Stimulated activated CD8-positive, alpha-beta memory T cell treated with anti-CD3 and anti-CD28 coated beads, Interleukin-7, amount 100 ng/mL, for 48 hours (primary cell): ENCODE results near the gene SLC35F4.
"Not testable (repeated sequence)": the region's sequence is repeated elsewhere in the genome, so short reads cannot be mapped to it uniquely, and the experiment has no call there.

ENCODE experiments used
- DNase-seq, 2 donors: peaks; one replicate each; pipeline ENCODE4 v3.0.0-alpha.2; 2020; ENCODE audit warnings: low read depth in 1 of 2; ENCODE audit errors: extremely low read depth in 1 of 2

Gene SLC35F4

DNA sequence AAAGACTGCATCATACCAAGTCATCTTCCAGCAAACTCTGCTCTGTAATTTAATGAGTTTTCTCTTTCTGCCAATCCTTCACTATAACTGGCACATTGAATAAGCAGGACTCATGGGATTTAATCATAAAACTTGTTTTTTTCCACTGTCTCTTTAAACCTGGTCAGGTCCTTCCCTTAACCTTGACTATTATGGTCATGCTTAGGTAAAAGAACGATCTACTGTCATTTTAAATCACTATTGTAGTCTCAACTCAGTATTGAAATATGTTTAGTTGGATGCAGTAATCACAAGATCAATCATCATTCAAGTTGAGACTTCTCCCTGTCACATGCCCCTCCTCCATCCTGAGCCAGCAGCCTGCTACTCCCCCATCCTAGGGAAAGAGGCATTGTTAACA, 56.1 kb downstream of the SLC35F4 start:
- no peak for DNase-seq

DNA sequence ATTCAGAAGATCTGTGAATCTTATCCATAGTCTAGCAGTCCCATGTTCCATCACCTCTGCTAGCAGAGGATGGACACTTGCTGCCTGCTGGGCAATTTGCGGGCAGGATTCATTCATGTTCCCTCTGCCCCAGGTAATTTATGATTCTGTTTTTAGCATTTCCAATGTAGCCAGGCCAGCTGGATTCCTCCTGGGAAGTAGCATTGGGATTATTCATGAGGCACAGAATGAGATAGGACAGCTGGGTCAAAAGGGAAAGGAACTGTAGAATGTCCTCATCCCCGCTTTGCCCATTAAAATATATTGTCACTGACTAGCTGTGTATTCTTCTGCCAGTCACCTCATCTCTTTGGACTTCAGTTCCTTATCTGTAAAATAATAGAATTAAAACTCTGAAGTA, 68.7 kb downstream of the SLC35F4 start:
- DNase-seq = no peak

DNA sequence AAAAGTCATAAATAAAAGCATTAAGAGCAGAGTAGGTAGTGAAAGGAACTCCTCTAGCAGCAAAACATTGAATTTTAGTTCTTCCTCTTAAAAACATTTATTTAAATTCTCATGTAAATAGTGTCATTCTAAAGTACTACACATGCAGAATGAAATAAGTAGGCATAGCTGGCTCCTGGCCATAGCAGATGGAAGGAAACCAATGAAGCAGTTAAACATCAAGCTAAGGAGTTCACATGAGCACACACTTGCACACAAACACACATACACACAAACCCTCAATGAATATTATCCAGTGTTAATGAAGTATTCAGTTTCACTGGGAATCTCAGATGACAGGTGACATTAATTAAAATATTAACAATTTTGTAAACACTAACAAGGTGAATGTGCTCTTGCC, 69.3 kb downstream of the SLC35F4 start:
- DNase-seq = no peak

DNA sequence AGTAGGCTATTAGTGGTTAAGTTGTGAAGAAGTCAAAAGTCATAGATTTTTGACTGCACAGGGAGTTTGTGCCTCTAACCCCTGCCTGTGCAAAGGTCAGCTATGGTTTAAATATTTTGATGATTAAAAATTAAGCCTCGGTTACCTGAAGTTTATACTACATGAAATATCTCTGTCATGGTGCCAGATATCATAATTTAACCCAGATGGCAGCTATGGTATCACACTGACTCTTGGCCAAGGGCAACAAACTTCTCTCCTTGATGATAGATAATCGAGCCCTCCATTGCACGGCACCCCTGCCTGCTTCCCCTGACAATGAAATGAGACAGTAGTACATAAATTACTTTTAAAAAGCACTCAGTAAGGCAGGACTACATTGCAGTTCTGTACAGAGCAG, 80.8 kb downstream of the SLC35F4 start:
- no peak for DNase-seq

DNA sequence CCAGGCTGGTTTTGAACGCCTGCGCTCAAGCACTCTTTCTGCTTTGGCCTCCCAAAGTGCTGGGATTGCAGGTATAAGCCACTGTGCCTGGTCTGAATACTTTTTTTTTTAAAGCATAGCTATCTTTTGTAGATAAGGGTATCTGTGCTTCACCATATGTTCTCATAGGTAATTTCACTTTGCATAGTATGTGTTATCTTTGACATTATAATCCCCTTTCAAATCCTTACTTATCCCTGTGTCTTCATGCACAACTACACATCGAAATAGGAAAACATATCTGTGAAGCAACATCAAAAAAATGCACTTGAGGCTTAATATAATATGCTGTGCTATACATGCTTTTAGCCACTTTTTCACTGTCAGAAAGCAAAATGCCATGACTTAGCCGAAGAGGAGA, 94.1 kb downstream of the SLC35F4 start:
- no peak for DNase-seq

DNA sequence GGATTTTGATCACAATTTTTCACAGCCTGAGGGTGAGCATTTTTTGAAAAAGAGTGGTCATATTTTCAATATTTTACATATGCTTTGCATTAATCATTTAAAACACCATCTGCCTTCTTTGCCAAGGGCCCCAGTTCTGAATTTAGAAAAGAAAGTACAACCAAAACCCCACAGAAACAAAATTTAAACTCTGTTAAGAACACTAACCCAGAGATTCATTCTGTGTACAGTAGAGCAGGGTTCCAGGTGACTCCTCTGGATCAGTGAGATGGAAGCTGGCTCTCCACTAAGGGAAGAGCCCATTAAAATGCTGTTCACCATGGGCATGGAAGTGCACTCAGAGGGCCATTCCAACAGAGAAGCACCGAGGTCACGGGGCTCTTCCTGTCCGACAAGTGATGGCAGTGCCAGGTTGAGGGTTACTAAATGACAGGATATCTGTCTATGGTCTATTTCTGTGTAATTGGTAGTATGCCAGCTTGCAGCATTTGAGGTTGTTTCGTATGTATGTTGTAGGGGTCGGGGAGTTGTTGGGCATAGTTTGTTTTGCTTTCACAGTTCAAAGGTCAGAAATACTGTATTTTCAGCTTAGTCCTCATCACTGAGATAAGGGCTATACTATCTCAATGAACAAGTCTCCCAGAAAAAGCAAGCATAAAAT, 95.9 kb downstream of the SLC35F4 start:
- no peak for DNase-seq

DNA sequence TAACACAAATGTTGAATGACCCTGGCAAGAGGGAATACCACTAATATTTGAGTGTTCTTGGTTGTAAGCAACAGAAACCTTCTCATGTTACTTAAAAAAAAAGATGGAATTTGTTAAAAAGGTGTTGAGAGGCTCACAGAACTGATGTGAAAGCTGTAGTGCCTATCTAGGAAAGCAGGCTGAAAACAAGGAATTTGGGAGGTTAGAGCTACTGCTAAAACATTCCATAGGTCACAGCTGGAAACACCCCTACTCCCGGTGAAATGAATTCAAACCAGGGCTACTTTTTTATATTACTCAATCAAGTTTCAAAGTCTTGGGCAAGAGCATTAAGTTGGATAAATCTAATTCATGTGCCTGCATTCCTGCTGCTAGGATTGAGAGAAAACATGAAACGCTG, 104.1 kb downstream of the SLC35F4 start:
- DNase-seq = no peak

DNA sequence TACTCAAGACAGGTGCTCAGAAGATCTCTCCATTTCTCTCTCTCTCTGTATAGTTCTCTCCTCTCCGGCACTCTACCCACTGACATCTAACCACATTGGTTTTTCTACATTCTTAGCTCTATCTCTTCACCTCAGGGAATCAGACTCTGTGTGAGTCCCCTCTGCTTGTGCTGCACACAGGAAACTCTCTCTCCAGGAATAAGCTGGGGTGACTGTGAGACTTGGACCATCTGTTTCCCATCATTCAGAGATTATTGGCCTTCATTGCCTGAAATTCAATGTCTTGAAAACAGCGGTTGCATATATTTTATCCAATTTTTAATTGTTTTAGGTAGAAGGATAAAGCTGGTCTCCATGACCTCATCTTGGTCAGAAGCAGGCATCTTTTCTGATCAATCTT, 105.0 kb downstream of the SLC35F4 start:
- DNase-seq = no peak

DNA sequence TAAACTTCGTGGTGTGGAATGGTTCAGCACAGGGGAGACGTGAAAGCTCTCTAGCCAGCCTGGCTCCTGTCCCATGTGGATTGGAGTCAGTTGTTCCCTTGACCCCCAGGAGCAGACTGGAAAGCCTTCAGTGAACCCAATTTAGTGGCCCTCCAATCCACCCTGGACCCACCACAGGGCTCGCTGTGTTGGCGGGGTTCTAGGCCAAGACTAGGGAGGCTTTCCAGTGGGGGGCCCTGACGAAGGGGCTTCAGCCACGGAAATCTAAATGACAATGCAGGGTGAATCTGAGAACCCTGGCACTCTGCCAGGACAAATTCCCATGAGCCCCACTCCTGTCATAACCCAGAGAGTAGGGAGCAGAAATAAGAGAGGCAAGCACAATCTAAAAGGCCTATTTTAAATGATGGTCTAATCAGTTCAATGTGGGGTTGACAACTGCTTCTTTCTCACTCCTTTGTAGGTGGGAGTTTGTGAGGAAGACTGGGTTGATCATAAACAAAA, 110.8 kb downstream of the SLC35F4 start:
- no peak for DNase-seq

DNA sequence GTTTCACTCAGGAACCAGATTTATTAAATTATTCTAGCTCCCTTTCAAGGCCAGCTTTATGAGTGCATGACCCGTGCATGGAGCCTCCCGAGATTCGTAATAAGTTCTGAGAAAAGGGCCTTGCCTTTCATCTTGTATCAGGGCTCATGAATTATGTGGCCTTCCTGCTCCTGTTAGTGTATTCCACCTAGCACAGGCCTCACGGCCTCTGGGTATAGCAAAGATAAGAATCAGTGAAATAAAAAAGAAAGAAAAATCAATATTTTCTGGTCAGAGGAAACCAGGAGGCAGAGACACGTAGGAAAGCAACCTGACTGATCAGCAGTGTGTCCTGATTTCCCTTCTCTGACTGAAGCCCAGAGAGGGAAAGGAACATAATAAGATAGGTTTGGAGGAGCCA, 111.4 kb downstream of the SLC35F4 start:
- no peak for DNase-seq

DNA sequence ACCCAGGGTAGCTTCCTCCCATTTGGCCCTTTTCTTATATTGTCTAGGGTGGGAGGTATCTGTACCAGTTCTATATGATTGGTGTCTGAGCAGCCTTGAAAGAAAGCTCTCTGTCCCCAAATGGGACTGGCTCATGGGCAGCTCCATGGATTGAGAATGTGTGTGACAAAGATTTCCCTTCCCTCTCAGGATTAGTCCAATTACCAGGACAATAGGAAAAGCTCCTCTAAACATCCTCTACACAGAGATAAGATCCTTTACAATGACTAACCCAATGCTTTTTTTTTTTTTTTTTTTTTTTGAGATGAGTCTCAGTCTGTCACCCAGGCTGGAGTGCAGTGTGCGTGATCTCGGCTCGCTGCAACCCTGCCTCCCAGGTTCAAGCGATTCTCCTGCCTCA, 112.1 kb downstream of the SLC35F4 start:
- no peak for DNase-seq

DNA sequence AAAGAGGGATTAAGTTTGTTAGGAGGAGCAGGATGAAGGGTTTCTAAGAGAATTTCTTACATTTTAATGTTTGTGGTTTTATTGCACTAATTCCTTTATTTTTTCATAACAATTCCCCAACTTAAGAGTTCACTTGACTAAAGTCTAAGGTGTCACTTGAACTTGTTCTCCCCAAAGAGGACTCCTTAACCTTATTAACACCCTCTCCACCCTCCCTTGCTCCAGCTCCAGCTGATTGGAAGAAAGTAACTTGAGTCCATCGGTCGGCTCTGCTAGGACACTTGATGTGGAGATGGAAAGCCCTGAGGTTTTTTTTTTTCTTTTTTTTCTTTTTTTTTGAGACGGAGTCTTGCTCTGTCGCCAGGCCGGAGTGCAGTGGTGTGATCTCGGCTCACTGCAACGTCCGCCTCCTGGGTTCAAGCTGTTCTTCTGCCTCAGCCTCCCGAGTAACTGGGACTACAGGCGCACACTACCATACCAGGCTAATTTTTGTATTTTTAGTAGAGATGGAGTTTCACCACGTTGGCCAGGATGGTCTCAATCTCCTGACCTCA, 113.7 kb downstream of the SLC35F4 start:
- DNase-seq = not testable (repeated sequence)

DNA sequence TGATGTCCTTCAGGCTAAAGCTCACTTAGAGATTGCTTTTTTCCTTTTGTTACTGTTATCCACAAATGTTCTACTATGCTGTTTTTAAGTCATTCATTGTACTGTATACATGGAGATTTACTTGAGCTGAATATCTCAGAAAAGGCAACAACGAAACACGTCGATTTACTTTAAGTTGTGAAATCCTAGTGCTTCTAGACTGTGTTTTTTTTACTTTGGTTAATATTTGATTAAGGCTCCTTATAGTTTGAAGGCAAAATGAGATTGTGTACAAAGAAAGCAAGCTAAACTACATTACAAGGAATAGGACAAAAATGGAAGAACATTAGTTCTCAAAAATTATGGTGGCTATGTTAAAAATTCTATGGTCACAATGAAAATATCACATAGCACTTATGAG, 114.5 kb downstream of the SLC35F4 start:
- no peak for DNase-seq

DNA sequence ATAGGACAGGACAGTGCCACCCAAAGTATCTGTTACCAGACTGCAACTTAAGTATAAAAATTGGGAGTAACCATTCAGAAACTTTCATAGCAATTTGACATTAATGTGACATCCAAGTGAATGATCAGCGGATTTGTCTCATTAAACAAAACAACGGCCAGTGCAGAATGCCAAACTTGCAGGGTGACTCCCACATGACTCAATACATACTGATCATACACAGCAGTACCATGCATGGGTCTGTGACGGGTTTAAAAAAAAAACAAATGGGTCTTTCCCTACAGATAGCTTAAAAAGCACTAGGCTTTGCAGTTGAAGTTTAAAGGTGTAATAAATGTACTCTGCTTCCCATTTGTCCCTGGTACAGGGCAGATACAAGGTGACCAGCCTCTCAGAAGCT, 116.6 kb downstream of the SLC35F4 start:
- no peak for DNase-seq

DNA sequence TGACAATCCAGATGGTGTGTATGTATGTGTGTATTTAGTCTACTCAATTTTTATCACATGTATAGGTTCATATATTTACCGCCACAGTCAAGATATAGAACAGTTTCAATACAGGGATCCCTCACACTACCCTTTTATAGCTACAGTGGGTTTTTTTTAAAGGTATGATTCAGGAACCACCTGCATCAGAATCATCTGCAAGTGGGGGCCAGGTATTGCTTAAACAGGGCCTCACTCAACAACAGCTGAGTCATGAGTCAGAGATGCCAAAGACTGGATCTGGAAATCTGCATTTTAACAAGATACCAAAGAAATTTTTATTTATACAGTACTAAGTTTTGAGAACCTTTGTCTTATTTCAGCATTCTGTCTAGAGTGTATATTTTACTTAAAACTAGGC, 117.6 kb downstream of the SLC35F4 start:
- DNase-seq = no peak

DNA sequence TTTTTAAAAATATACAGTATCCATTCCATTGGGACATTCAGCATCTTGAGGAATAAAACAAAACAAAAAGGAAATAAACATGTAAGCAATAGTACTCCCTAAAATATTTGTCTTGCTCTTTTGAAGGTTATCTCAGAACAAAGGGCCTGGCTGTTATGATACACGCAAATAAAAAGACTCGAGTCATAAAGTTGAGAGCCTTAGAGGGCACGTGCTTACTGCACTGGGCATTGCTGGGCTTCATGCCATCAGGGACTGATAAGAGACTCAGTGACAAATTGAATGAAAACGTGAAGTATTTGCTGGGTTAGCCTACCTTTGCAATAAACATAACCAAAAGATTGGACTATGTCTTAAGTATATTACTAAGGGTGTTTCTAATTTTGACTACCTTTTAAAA, 118.9 kb downstream of the SLC35F4 start:
- no peak for DNase-seq

DNA sequence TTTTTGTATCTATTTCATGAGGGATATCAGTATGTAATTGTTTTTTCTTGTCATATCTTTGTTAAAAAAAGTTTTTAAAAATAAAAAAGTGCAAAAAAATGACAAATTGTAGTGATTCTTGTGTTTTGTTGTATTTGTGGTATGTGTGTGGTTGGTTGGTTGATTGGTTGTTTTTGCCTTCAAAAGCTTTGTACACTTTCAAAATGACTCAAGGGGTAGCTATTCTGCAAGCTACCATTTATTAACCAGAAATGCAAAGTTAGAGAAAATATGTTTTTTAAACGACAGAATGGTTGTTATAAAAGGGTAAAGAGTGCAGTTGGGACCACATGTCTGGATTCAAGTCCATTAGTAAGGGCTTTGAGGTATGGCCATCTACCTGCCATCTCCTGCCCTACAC, 119.3 kb downstream of the SLC35F4 start:
- DNase-seq = no peak

DNA sequence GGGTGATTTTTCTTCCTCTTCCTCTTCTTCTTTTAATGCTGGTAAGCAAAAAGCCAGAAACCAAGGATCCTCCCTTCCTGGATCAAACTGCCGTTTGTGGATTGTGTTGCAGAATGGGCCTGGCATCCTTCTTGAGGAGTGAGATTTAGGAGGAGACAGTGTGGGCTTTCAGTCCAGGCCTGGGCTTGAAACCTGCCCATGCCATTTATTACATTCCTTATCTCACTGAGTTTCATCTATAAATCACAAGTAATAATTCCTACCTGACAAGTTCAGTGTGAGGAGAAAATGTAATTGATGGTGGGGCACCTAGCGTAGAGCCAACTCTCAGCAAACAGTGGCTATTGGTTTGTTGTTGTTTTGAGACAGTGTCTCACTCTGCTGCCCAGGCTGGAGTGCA, 126.4 kb downstream of the SLC35F4 start:
- no peak for DNase-seq

DNA sequence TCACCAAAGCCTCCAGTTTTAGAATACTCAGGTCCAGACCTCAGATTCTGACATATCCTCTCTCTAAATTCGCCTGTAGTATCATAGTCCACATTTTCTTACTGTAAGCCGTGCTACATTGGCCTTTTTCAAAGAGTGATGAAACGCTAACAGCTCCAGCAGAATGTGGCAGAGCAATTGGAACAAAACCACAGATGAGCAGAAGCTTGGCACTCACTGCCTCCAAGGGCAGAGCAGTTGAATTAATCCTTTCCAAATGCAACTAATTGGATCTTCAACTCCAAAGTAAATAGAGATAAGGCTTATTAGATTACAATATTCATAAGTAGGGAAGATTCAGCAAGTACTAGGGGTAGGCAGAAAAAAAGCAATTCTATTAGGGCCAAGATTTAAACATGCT, 128.3 kb downstream of the SLC35F4 start:
- DNase-seq = no peak

DNA sequence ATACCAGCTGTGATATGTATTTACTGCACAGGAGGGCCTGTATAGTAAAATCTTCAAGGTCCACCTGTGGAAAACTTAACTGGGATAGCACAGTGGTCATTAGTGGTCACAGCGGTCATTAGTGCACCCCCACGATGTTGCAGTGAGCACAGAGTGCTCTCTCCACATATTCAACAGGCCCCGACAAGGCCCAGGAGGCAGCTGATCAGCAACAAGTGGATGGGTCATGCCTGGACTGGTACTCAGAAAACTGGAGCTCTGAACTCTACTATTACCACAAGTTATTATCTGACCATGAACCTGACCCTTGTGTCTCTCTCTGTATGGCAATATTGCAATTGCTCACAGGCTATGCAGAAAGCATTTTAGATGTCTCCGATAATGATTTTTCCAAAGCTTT, 129.5 kb downstream of the SLC35F4 start:
- DNase-seq = no peak

DNA sequence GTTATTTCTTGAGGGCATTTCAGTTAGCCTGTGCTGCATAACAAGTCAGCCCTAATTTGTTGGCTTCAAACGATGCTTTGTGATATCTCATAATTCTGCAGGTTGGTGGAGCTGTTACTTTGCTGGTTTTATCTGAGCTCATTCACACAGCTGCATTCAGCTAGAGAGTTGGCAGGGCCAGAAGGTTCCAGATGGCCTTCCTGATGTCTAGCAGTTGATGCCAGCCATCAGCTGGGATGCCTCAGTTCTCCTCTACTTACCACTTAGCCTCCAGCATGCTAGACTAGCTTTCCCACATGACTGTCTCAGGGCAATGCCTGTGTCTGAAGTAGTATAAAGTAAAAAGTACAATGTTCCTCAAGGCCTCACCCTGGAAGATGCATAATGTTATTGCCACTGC, 130.6 kb downstream of the SLC35F4 start:
- no peak for DNase-seq

DNA sequence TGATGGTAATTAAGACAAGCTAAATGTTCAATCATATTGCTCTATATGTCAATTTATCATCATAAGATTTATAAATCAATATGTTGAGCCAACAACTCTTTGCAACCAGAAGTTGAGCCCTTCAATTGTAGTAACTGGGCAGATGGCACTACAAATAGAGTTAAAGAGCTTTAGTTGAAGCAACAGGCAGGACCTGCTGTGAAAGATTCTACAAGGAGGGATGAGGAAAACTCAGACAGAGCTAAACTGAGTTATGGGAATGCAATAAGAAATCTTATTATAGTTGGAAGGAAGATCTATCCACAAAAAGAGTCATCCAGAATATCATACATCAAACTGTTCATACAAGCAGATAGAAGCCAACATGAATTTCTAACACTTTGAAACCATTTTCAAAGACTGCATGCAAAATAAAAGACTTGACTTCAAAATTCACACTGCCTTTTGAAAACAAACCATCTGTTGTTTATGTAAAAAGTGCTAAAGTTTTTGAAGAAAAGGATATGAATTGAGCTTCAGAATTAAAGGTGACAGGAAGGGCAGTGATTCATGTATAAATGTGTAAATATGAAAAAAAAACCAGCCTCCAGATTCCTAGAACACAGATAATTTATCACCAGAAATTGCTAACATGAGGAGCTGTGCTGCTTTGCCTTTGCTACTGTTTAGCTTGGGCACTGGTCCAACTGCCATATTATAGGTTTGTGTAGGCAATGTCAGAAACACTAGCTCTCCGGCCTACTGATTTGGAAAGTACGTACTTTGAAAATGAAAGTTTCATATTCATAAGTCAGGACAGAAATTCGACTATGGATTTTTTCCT, 133.2 kb downstream of the SLC35F4 start:
- DNase-seq = no peak
